HG03159 (cell line): ENCODE measurements around the gene PHTF2.
"Not testable (repeated sequence)": the region's sequence is repeated elsewhere in the genome, so short reads cannot be mapped to it uniquely, and the experiment has no call there.

Source experiments
- ATAC-seq: cut with Tn5 transposase; IDR thresholded peaks from one replicate; pipeline ENCODE4 v1.9.1; 2021; ENCODE audit warnings: mild to moderate bottlenecking, moderate library complexity; ENCODE audit not compliant: unreplicated experiment

Gene PHTF2

DNA sequence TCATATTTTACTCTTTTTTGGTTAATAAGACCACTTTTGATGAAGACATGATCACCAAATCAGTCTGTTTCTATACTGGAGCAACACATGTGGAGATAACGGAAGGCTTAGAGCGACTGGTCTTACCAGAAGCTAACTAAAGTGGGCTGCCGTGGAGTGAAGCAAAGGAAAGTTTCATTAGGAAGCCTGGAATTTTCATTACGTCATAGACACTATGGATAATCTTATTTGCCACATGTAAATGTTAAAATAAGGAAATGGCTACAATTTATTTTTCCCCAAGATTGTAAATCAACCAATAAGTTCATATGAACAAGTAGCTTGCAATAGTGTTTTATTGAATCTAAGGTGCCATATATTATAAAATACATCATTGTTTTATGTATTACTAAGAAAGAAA, 185.4 kb downstream of the PHTF2 start:
- ATAC-seq: no peak

DNA sequence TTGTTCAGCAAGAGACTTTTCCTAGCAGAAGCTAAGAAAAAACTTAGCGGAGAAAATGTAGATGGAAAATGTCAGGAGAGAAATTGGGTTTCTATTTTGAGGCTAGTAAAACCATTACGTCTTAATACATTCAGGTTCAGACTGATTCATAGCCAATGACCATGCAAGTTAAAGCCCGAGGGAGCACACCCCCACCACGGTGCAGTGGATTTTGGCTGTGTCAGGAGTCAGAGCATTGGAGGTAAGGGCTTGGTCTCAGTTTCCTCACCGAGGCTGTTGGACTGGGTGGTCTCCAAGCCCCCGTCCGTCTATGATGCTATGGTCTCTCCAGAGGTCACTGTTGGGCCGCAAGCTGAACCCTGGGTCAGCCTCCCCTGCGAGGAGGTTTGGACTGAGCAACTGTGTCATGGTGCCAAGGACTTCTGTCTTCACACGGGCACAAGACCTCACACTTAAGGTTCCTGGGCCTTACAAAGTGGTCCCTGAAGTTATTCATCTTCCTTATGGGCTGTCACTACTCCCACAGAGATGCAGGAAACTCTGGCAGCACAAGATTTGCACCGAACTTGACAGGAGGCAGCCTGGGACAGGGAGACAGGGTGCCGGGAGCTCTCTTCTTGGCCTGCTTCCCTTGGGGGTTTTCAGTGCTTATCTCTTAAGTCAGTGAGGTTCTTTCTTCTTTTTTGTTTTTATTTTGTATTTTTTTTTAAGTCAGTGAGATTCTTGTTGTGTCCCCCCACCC, 186.8 kb downstream of the PHTF2 start:
- ATAC-seq: no peak

DNA sequence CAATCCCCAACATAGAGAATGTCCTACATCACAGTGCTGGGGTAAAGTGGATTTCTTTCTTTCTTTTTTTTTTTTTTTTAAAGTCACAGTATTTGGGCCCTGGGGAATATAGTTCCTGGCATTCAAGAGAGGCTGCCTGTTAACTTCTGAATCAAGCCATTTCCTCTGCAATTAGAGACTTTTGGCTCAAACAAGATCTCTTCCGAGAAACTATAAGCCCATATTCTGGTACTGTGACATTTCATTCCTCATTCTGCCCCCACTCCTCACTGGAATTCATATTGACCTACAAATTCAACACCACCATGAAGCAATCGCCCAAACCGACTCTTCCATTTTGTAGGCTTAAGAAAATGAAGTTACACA, 187.4 kb downstream of the PHTF2 start:
- ATAC-seq: no peak

DNA sequence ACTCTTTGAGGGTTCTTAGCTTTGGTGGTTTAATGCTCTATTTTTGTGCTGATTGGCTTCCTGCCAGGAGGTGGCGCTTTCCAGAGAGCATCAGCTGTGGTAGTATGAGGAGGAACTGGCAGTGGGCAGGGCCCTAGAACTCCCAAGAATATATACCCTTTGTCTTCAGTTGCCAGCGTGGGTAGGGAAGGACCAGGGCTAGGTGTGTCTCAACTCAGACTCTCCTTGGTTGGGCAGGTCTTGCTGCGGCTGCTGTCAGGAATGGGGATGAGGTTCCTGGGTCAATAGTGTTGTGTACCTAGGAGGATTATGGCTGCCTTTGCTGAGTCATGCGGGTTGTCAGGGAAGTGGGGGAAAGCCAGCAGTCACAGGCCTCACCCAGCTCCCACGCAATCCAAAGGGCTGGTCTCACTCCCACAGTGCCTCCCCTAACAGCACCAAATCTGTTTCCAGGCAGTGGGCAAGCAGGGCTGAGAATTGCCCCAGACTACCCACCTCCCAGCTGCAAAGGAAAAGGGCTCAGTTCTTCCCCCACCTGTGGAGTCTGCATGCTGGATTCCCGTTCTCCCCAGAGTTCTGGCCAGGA, 191.5 kb downstream of the PHTF2 start:
- no peak for ATAC-seq

DNA sequence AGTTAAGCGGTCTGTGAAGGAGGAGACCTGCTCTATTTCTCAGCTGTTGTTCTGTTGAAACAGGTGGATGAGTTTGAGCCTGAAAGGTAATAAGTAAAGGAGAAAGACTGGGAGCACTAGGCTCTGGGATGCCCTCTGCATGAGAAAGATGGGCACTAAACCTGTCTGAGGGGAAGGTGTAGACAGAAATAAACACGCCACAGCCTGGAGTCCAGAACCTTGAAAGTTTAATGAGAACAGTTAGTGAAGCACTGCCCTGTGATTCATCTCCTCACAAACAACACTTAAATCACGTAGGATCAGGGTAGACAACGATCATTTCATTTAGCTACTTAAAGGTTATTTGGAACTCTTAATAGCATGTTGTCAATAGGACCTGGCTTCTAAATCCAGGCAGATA, 193.1 kb downstream of the PHTF2 start:
- ATAC-seq: no peak

DNA sequence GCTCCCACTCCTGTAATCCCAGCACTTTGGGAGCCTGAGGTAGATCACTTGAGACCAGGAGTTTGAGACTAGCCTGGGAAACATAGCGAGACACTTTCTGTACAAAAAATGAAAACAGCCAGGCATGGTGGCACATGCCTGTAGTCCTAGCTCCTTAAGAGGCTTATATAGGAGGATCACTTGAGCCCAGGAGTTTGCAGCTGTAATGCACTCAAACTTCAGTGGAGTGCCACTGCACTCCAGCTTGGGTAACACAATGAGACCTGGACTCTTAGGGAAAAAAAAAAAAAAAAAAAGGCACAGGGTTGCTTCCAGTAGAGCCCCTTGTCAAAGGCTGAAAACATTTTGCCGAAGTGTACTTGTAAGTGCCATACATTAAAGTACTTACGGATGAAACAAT, 195.3 kb downstream of the PHTF2 start:
- ATAC-seq: no peak

DNA sequence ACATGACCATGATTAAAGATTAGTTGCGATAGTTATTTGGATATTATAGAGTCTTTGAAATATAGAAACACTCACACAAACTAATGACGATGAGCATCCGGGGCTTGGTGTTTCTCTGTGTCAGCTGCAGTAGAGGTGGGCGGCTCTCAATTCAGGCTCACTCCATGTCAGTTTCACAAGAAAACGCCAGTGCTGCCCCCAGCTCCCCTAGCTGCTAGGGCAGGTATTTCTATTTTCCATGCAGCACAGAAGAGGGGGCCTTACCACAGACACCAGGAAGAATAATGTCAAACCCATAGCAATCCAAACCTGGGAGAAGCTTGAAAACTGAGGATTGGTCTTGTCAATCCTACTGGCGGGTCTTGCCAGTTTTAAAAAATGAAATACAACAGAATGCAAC, 197.1 kb downstream of the PHTF2 start:
- no peak for ATAC-seq

DNA sequence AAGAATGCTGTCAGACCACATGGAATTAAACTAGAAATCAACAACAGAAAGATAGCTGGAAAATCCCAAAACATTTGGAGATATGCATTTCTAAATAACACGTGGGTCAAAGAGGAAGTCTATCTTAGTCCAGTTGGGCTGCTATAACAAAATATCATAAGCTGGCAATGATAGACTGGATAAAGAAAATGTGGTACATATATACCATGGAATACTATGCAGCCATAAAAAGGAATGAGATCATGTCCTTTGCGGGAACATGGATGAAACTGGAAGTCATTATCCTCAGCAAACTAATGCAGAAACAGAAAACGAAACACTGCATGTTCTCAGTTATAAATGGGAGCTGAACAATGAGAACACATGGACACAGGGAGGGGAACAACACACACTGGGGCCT, 200.6 kb downstream of the PHTF2 start:
- ATAC-seq: not testable (repeated sequence)

DNA sequence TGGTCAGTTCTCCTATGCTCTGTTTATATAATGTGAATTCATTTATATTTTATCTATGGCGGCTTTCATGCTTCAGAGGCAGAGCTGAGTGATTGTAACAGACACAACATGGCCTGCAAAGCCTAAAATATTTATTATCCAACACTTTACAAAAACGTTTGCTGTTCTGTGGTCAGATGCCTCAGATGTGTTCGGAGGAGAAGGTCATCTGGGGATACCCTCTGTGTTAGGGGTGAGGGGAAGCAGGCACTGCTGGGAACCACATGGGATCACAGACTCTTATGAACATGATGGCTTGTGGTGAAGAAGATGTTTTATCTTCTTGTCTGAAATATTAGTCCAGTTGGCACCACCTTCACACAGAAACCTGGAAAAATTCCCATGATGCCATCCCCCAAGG, 203.4 kb downstream of the PHTF2 start:
- ATAC-seq: no peak

DNA sequence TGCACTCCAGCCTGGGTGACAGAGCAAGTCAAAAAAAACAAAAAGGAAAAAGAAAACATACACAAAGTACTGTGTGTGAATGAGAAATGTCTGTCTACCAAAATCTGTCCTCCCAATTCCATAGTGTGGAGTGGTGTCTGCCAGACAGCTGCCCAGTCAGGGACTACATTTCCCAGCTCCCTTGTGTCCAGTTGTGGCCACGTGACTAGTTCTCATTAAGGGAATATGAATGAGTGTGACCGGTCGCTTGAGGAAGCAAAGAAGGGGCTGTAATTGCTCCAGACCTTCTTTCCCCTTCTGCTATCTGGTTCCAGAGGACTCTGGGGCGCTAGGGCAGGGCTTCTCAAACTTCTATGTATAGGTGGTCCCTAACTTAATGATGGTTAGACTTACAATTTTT, 204.1 kb downstream of the PHTF2 start:
- no peak for ATAC-seq

DNA sequence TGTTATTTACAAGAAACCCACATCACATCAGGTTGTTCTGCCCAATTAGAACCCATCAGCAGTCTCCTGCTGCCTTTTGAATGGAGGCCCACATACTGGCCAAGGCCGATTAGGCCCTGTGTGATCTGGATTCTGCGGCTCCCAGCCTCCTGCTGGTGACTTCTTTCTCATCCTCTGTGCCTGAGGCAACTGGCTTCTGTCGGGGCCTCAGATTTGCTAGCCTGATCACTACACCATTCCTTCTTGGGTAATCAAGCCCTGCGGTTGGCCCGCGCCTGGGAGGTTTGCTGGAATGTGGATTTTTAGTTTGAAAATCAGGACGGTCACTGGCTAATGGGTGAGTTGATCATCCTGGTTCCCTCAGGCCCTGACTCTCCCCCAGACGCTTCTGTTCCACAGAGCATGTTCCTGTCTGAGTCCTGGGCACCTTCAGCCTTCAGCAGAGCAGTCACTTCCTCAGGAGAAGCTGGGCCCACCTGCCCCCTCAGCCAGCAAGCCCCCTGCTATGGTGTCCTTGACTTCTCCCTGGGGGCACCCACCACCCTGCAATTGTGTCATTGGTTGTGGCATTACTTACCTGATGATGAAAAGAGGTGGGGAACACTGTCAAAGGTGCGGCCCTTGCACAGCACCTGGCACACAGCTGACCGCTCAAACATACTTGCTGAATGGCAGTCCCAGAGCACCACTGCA, 207.6 kb downstream of the PHTF2 start:
- ATAC-seq: no peak
